ENCODE results near the gene ST8SIA5.

ST8SIA5 gene

DNA sequence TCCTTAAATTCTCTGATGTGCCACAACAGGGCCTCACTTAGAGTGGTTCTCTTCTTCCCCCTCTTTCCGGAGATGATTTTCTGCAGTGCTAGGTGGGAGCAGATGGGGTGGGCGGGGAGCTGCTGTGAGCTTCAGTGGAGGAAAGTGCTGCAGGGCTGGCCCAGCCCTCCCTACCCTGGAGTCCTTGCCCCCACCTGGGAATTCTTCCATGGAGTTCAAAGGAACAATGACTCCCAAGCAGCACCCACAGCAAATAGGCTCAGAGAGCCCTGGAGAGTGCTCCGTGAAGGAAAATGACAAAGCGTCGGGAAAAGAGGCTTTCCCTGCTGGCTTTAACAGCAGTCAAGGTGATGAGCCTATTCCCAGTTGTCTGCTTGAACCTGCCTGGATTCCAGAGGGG, 128.6 kb downstream of the ST8SIA5 start:
- no peak overlapping the region for H3K4me3 ChIP-seq (ENCODE audit: low read depth, low read length)
- no peak for DNase-seq (ENCODE audit: low read depth)
- TF ChIP-seq, protein P1, sequence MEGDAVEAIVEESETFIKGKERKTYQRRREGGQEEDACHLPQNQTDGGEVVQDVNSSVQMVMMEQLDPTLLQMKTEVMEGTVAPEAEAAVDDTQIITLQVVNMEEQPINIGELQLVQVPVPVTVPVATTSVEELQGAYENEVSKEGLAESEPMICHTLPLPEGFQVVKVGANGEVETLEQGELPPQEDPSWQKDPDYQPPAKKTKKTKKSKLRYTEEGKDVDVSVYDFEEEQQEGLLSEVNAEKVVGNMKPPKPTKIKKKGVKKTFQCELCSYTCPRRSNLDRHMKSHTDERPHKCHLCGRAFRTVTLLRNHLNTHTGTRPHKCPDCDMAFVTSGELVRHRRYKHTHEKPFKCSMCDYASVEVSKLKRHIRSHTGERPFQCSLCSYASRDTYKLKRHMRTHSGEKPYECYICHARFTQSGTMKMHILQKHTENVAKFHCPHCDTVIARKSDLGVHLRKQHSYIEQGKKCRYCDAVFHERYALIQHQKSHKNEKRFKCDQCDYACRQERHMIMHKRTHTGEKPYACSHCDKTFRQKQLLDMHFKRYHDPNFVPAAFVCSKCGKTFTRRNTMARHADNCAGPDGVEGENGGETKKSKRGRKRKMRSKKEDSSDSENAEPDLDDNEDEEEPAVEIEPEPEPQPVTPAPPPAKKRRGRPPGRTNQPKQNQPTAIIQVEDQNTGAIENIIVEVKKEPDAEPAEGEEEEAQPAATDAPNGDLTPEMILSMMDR (IDR thresholded peaks at IDR 0.05; ENCODE audit: low read depth, low read length, missing control alignments): no peak

GRCh38 chr18:46627136-46627535, 129.7 kb downstream of the ST8SIA5 start:
- TF ChIP-seq, protein P1 (IDR thresholded peaks at IDR 0.05; ENCODE audit: low read depth, low read length, missing control alignments): no peak
- no peak overlapping the region for H3K4me3 ChIP-seq (ENCODE audit: low read depth, low read length)
- DNase-seq (ENCODE audit: low read depth): no peak

- no peak overlapping the region for H3K4me3 ChIP-seq (ENCODE audit: low read depth, low read length)
- TF ChIP-seq, protein P1 (IDR thresholded peaks at IDR 0.05; ENCODE audit: low read depth, low read length, missing control alignments): no peak
- DNase-seq (ENCODE audit: low read depth): no peak
Measured at GRCh38 chr18:46625069-46625468, 131.8 kb downstream of the ST8SIA5 start.

DNA sequence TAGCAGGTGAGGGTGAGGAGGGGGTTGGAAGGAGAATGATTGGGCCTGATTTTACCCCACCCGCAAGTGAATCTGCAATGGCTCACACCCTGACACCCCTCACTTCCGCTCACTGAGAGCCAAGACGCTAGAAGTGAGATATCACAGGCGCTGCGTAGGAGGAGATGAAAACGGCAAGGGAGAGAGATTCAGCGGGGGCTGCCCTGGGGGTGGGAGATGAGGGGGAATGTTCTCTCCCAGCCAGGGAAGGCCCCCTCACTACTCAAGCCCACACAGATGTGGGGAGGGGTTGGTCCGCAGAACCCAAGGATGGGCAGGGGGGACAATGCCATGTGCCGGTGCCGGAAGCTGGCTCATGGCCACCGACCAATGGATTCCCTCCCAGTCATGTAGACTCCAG, 132.7 kb downstream of the ST8SIA5 start:
- no peak overlapping the region for H3K4me3 ChIP-seq (ENCODE audit: low read depth, low read length)
- TF ChIP-seq, protein P1 (IDR thresholded peaks at IDR 0.05; ENCODE audit: low read depth, low read length, missing control alignments): no peak
- DNase-seq (ENCODE audit: low read depth): no peak

DNA sequence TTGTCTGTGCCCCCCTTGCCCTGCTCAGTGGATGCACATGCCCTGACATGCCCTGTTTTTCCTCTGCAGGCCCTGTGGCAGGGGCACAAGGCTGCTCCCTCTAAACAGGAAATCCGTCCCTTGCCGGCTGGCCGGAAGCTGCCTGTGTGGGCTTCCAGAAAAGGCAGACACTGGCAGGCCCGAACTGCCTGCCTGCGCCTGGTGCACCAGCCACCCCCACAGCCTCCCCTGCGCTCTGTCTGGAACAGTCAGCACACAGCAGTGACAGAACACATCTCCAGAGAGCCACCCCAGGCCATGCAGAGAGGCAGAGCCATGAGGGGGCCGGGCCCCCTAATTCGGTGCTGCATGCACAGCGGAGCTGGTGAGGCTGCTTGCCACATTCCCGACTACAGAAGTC, 133.3 kb downstream of the ST8SIA5 start:
- TF ChIP-seq, protein P1 (IDR thresholded peaks at IDR 0.05; ENCODE audit: low read depth, low read length, missing control alignments): no peak
- no peak for DNase-seq (ENCODE audit: low read depth)
- no peak overlapping the region for H3K4me3 ChIP-seq (ENCODE audit: low read depth, low read length)

GRCh38 chr18:46622999-46623398, 133.9 kb downstream of the ST8SIA5 start:
- TF ChIP-seq, protein P1 (IDR thresholded peaks at IDR 0.05; ENCODE audit: low read depth, low read length, missing control alignments): no peak
- DNase-seq (ENCODE audit: low read depth): no peak
- no peak overlapping the region for H3K4me3 ChIP-seq (ENCODE audit: low read depth, low read length)

DNA sequence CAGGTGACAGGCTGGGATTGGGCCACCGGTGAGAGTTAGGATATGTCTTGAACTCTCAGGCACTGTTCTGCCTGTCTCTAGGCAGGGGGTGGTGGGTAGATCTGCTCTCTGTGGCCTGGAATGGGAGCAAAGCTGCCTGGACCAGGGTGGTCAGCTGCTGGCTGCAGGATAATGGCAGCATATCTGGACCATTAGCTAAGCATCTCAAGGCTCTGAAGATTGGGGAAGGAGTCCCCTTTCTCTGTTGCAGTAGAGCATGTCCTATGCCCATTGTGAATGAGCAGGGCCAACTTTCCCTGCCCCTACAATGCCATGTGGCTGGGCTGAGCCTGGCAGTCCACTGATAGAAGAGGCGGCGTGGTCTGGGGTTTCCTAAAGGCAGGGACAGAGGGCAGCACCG, 134.4 kb downstream of the ST8SIA5 start:
- no peak overlapping the region for H3K4me3 ChIP-seq (ENCODE audit: low read depth, low read length)
- DNase-seq (ENCODE audit: low read depth): no peak
- TF ChIP-seq, protein P1 (IDR thresholded peaks at IDR 0.05; ENCODE audit: low read depth, low read length, missing control alignments): no peak
